GM21381 (cell line): ENCODE results near the gene SPINK1.
A peak's percentile ranks its signal among the peaks of the same experiment; 100 is the strongest.
"Not testable (repeated sequence)": the region's sequence is repeated elsewhere in the genome, so short reads cannot be mapped to it uniquely, and the experiment has no call there.

ENCODE experiments used
- ATAC-seq: cut with Tn5 transposase; IDR thresholded peaks from one replicate; pipeline ENCODE4 v1.9.1; 2021; ENCODE audit warnings: mild to moderate bottlenecking, moderate library complexity; ENCODE audit not compliant: unreplicated experiment

The SPINK1 gene, protein sequence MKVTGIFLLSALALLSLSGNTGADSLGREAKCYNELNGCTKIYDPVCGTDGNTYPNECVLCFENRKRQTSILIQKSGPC

DNA sequence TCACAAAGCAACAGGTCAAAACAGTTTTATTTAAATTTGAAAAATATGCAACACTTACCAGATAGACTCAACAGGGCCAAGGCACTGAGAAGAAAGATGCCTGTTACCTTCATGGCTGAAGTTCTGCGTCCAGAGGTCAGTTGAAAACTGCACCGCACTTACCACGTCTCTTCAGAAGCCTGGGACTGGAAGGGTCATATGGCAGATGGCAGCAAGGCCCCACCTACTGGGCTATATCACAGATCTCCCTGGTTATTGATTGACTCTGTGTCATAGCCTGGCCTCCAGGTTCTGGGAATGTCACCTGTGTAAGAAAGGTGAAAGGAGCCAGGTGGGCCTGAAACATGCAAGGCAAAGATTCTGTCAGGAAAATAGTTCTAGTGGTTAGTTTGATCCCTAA is at the start of gene SPINK1:
TSS of gene SPINK1 (minus strand) at position 207 of the 400 bp plus-strand sequence. CDS start at position 113, 94 bp downstream.
- no peak for ATAC-seq

GRCh38 chr5:147880487-147880886 is 49.0 kb upstream of the SPINK1 start:
- no peak for ATAC-seq

DNA sequence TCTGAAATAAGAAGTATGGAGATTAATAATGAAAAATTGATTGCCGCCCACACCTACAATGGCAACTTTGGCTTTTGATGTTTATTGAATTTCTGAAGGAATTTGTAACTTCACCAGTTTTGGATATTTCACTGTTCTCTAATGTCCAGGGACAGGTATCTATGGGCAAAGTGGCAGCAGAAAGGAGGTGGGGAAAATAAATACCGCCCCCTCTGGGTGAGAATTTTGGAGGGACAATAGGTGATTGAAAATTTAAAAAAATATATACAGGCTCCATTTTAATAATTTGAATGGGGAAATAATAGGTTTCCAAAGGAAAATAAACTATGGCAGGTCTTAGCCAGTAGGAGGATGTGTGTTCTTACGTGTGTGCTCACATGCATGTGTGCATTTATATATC is 48.3 kb upstream of the SPINK1 start:
- no peak for ATAC-seq

DNA sequence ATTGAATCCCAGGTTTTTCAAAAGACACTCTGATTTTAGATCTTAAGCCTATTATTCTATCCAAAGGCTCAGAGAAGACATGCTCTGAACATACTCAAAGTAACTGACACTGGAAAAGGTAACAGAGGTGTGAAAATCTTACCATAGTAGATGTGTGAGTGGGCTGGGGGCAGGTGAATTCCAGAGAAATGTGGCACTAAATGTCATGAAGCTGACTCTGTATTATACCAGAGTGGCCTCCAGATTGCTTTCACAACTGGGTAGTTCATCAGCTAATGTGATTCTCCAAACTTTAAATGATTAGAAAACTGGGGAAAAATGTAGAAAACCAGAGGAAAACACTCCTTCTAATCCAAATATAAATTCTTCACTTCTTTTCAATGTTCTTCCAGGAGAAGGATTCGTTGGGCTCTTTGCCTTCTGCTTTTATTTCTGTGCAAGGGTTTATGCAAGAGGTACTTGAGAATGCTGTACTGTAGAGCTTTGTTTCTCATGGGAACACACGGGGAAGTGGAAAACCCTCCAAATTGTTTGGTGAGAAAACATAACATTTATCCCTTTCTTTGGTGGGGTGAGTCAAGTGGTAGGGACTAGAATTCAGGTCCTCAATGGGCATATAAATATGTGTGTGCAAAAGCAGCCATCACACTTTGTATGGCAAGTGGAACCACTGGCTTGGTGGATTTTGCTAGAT is 46.7 kb upstream of the SPINK1 start, which contains the start of gene SCGB3A2:
TSS of gene SCGB3A2 (plus strand) at position 646 of the 694 bp plus-strand sequence. CDS start 93 bp downstream, outside the sequence.
- ATAC-seq: no peak

DNA sequence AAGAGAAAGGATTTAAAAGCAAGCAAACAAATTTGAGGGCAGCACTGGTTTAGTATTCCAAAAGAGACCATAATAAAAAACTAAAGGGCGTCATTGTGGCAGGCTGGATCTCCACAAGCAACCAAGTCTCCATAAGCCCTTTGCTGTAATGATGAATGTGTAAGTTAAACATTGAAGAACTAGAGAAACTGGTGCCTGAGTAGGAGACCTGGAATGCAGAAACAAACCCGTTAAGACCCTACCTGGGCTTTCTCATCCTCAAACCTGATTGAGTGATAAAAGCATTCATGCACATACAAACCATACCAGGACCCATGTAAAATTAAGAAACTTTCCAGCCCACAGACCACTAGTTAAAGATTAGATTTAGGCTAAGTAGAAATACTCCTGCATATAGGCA is 45.2 kb upstream of the SPINK1 start:
- no peak for ATAC-seq

- no peak for ATAC-seq
Measured at GRCh38 chr5:147876141-147876540, 44.7 kb upstream of the SPINK1 start.

GRCh38 chr5:147874910-147875367 is 43.5 kb upstream of the SPINK1 start:
- no peak for ATAC-seq

- not testable (repeated sequence) for ATAC-seq
Measured at GRCh38 chr5:147874118-147874875, 42.8 kb upstream of the SPINK1 start.

GRCh38 chr5:147872744-147873435 is 41.4 kb upstream of the SPINK1 start:
- not testable (repeated sequence) for ATAC-seq

DNA sequence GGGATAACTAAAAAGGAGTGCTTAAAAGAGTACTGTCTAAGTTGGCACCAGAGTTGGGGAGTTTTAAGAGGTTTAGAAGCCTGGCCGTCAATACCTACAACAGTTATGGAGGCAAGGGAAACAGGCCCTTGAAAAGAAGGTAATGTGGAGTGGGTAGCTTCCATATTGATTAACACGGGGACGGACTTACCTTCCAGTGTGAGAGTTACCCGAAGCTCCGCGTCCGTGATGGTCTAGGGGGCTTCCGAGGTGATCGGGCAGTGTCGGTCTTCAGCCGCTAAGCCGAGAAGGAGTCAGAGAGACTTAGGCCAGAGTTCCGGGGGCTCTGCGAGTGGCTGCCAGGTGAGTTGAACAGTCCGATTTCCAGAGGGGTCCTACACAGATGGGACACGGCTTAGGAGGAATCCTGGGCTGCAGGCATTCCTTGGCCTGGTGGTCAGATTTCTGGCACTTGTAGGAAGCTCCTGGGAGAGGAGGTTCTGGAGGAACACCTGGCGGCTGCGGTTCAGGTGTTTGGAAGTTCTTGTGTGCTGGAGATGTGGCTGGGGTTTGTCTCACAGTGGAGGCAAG is 40.6 kb upstream of the SPINK1 start:
- ATAC-seq: not testable (repeated sequence)

DNA sequence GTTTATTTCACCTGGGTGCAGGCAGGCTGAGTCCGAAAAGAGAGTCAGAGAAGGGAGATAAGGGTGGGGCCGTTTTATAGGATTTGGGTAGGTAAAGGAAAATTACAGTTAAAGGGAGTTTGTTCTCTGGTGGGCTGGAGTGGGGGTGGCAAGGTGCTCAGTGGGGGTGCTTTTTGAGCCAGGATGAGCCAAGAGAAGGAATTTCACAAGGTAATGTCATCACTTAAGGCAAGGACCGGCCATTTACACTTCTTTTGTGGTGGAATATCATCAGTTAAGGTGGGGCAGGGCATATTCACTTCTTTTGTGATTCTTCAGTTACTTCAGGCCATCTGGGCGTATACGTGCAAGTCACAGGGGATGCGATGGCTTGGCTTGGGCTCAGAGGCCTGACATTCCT is 38.4 kb upstream of the SPINK1 start:
- not testable (repeated sequence) for ATAC-seq

- ATAC-seq: no peak
Measured at GRCh38 chr5:147869112-147869511, 37.6 kb upstream of the SPINK1 start.

- ATAC-seq: no peak
Measured at GRCh38 chr5:147863454-147864158, 32.1 kb upstream of the SPINK1 start.

- ATAC-seq: no peak
Measured at GRCh38 chr5:147860641-147861025, 29.2 kb upstream of the SPINK1 start.

GRCh38 chr5:147859962-147860640 is 28.6 kb upstream of the SPINK1 start:
- ATAC-seq: no peak

GRCh38 chr5:147858565-147858964 is 27.1 kb upstream of the SPINK1 start:
- no peak for ATAC-seq

DNA sequence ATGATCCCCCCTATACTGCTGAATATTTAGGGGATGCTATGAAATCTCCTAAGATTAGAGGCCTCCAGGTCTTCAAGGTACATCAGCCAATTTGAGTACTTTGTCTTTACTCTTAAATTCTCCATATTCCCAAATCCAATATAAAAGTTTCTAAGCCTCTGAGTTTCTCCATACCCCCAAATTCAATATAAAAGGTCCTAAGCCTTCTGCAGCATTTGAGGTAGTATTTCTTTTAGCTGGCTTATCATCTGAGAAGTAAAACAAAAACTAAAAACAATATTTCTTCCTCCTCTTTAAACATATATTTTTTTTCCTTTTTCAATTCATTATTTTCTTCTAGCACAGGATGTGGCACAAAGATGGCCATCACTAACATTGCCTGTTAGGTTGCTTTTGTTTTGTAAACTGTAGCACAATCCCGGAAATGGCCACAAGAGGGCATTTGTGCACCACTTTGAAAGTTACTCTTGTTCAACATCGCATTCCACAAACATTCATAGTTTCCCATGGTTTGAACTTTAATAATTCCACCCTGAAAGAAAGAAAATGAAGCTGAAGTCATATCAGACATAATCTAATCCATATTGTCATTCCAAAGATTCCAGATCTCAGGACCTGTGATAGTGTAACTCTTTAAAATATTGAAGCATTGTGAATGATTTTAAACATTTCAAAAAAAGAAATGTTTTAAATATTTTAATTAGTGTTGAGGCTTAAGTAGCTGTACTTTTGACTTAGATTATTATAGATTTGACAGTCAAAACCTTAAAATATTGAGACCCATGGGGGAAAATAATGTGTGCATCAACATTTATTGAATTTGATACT is 26.0 kb upstream of the SPINK1 start:
- ATAC-seq: peak; percentile 94

- ATAC-seq: no peak
Measured at GRCh38 chr5:147856801-147857200, 25.3 kb upstream of the SPINK1 start.

DNA sequence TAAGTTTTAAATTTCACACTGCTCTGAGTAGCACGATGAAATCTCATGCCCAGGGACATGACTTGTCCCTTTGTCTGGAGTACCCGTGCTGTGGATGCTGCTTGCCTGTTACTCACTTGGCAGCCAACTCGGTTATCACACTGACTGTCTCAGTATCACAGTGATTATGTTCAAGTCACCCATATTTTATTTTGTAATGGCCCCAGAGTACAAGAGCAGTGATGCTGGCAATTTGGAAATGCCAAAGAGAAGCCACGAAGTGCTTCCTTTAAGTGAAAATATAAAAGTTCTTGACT is 24.3 kb upstream of the SPINK1 start:
- no peak for ATAC-seq
